Naive thymus-derived CD4-positive, alpha-beta T cell (primary cell): ENCODE measurements around the gene AKIRIN1. TPM values are rescaled to one million over a fixed set of nuclear protein-coding genes. Genes with fewer than 3 reads are reported as not detected.

Experiments
- ATAC-seq: fragments of 150-1000 bp; cut with Tn5 transposase; 2 replicates; pipeline ENCODE4 v1.10.0; 2021; ENCODE audit warnings: mild to moderate bottlenecking, moderate library complexity
- CTCF ChIA-PET: fragments of 350-600 bp; sonication (Branson Sonifier 250); formaldehyde crosslinking; loops from one replicate; lab custom pipeline; 2021; ENCODE audit warnings: antibody characterized with exemption; lab: Charles Lee
- POLR2A ChIA-PET: fragments of 350-600 bp; sonication (Branson Sonifier 250); formaldehyde crosslinking; loops from one replicate; lab custom pipeline; 2021; ENCODE audit warnings: antibody characterized with exemption, inconsistent platforms; lab: Charles Lee
- DNase-seq, 9 donors: peaks; one replicate each; pipeline versions ENCODE4 v3.0.0 to v3.0.0-alpha.2; 2020 to 2022; ENCODE audit warnings: mixed read lengths in 1 of 9
- H3K27ac ChIP-seq: one replicate; pipeline ENCODE4 v1.7.0; 2013; ENCODE audit warnings: mild to moderate bottlenecking, low read depth, low read length, moderate library complexity
- H3K27me3 ChIP-seq, 2 donors: one replicate each; pipeline ENCODE4 v1.7.0; 2013; ENCODE audit warnings: low read length in 2 of 2, mild to moderate bottlenecking in 2 of 2, moderate library complexity in 2 of 2; ENCODE audit not compliant: control insufficient read depth in 2 of 2, insufficient read depth in 2 of 2
- H3K36me3 ChIP-seq, 3 experiments: 1 replicate in 2 of 3; 2 replicates in 1 of 3; pipeline ENCODE4 v1.7.0; 2013; ENCODE audit warnings: low read length in 3 of 3, mild to moderate bottlenecking in 3 of 3, moderate library complexity in 1 of 3; ENCODE audit not compliant: insufficient read depth in 3 of 3, control insufficient read depth in 2 of 3
- H3K4me1 ChIP-seq, 2 donors: one replicate each; pipeline ENCODE4 v1.7.0; 2013; ENCODE audit warnings: low read length in 2 of 2, mild to moderate bottlenecking in 2 of 2, moderate library complexity in 1 of 2; ENCODE audit not compliant: control insufficient read depth in 2 of 2, insufficient read depth in 2 of 2
- H3K4me3 ChIP-seq: 2 replicates; pipeline ENCODE4 v1.7.0; 2013; ENCODE audit warnings: mild to moderate bottlenecking, low read length
- H3K9me3 ChIP-seq, 3 experiments: 1 replicate in 2 of 3; 2 replicates in 1 of 3; pipeline ENCODE4 v1.7.0; 2013; ENCODE audit warnings: low read length in 3 of 3; ENCODE audit not compliant: control insufficient read depth in 2 of 3
- H3K27ac Mint-ChIP-seq, 9 donors: one replicate each; pipeline ENCODE4 v1.8.0; 2020 to 2022; ENCODE audit warnings: mixed read lengths in 9 of 9, mild to moderate bottlenecking in 8 of 9, moderate library complexity in 5 of 9, inconsistent platforms in 2 of 9
- H3K27me3 Mint-ChIP-seq, 5 donors: one replicate each; pipeline ENCODE4 v1.8.0; 2021 to 2022; ENCODE audit warnings: mixed read lengths in 5 of 5, mild to moderate bottlenecking in 1 of 5
- H3K36me3 Mint-ChIP-seq, 5 donors: one replicate each; pipeline ENCODE4 v1.8.0; 2020 to 2022; ENCODE audit warnings: mixed read lengths in 5 of 5, mild to moderate bottlenecking in 3 of 5, inconsistent platforms in 1 of 5
- H3K4me1 Mint-ChIP-seq, 7 donors: one replicate each; pipeline ENCODE4 v1.8.0; 2020 to 2022; ENCODE audit warnings: mixed read lengths in 7 of 7, mild to moderate bottlenecking in 3 of 7, inconsistent platforms in 1 of 7
- H3K4me3 Mint-ChIP-seq, 10 donors: one replicate each; pipeline ENCODE4 v1.8.0; 2020 to 2022; ENCODE audit warnings: mild to moderate bottlenecking in 10 of 10, mixed read lengths in 10 of 10, moderate library complexity in 6 of 10, inconsistent platforms in 2 of 10
- H3K9me3 Mint-ChIP-seq, 11 donors: one replicate each; pipeline ENCODE4 v1.8.0; 2020 to 2022; ENCODE audit warnings: mixed read lengths in 11 of 11, mild to moderate bottlenecking in 4 of 11, inconsistent platforms in 1 of 11, moderate library complexity in 1 of 11
- intact Hi-C, 2 donors: fragments of 100-400 bp; cut with micrococcal nuclease; formaldehyde crosslinking; loops; one replicate each; pipeline ENCODE4 v1.15.1; 2023
- polyA plus RNA-seq, 2 donors: library from polyadenylated mRNA; unstranded; fragments of 300-500 nt; fragmentation: Illumina TruSeq; gene quantifications; one replicate each; pipeline ENCODE4 v1.2.3, GENCODE V29; 2021
- total RNA-seq, 6 experiments: library from RNA in 5 of 6; stranded (reverse) in 5 of 6; gene quantifications; 1 replicate in 5 of 6; 2 replicates in 1 of 6; pipeline ENCODE4 v1.2.3 and lab custom pipeline; 2021 to 2026

The AKIRIN1 gene
- total and polyA plus RNA-seq, 7 experiments from 2014 or later, result 63.7 to 103 (median 74.2) TPM

DNA sequence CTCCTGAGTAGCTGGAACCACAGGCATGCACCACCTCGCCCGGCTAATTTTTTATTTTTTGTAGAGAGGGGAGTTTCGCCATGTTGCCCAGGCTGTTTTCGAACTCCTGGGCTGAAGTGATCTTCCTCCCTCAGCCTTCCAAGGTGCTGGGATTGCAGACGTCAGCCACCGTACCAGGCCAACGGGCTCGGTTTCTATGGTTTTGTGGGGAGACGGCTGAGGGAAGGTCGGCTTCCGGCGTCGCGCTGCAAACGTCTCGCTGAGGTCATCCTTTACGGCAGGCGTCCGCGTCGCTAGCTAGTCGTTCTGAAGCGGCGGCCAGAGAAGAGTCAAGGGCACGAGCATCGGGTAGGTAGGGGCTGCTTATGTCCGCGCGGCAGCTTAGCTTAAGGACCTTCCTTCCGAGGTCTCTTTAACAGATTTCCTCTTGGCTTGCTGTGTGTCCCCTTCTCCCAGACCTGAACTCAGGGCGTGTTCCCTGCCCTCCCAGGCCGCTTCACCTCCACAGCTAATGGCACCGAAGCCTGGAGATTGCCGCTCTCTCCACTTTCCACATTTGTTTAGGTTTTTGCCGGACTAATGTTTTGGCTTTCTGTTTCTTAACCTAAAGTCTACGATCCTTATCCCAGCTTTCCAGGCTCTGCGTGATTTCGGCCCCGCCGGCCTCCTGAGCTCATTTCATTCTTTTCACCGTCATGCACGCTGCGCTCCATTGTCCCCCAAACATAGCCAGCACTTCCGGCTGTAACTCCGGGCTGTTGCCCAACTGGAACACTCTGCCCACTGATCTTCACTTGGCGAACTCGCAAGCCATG lies 35.2 kb downstream of the AKIRIN1 start, which contains the start of gene NDUFS5:
NDUFS5 (plus strand) TSS at position 300 of the 815 bp plus-strand sequence. CDS start 2,375 bp downstream, outside the sequence.
- H3K36me3 ChIP-seq, result peaks cover 4 to 25% (median 5%) of the 10 kb centered on the region in 3 experiments
- H3K4me1 Mint-ChIP-seq, result peaks cover 19 to 37% (median 28%) of the 10 kb centered on the region in 7 donors
- no peaks in the 10 kb centered on the region for H3K9me3 ChIP-seq
- H3K4me3 Mint-ChIP-seq, result peak within 1 kb of the TSS; percentile 90 to 100 (median 96)
- peak; percentile 96 for ATAC-seq
- H3K4me3 ChIP-seq, result peak within 1 kb of the TSS; percentile 93
- peak within 1 kb of the TSS; percentile 93 to 99 (median 97) for H3K27ac Mint-ChIP-seq
- intact Hi-C loops, result loop anchor here (1.0 to 10.0 kb wide), 7 partner anchors 8 to 379 kb away; partner anchors contain the start of genes AKIRIN1 (in 2 of the 2), MYCBP (in 2 of the 2) and RRAGC (in 2 of the 2)
- H3K9me3 Mint-ChIP-seq, result no peaks in the 10 kb centered on the region
- H3K36me3 Mint-ChIP-seq, result peaks cover 0 to 14% (median 12%) of the 10 kb centered on the region in 5 donors
- H3K27me3 Mint-ChIP-seq, result peaks cover 0 to 6% (median 0%) of the 10 kb centered on the region in 5 donors
- peaks cover 18% of the 10 kb centered on the region in 2 donors for H3K4me1 ChIP-seq
- POLR2A ChIA-PET, result interaction anchor here (0.6 to 2.6 kb wide), 20 partner anchors 9 to 1665 kb away, joined by 3 to 16 read pairs (median 4); partner anchors contain the start of genes AKIRIN1, MYCBP, NFYC and PPIE
- no peaks in the 10 kb centered on the region for H3K27me3 ChIP-seq
- peak; percentile 53 to 84 (median 80) for DNase-seq
- peak within 1 kb of the TSS; percentile 94 for H3K27ac ChIP-seq
- CTCF ChIA-PET, result interaction anchor here (1.0 to 1.2 kb wide), 4 partner anchors 9 to 165 kb away, joined by 3 read pairs; no protein-coding TSS in a partner anchor

DNA sequence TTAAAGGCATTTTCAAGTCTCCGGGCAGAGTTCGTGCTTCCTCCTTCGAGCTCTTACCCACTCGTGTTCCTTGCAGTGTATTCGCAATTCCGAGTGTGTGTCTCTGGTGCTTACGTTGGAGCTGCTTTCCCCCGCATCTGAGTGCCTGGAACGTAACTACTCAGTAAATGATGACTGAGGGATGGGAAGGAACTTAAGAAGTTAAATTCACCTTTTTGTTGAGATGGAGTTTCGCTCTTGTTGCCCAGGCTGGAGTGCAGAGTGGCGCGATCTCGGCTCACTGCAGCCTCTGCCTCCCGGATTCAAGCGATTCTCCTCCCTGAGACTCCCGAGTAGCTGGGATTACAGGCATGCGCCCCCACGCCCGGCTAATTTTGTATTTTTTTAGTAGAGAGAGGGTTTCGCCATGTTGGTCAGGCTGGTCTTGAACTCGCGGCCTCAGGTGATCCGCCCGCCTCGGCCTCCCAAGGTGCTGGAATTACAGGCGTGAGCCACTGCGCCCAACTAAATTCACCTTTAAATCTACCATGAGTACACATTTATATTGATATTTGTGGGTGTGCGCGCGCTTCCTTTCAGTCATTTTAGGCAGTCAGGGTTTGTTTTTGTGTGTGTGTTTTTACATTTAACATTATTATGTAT lies 35.9 kb downstream of the AKIRIN1 start:
- H3K36me3 Mint-ChIP-seq, result peaks cover 0 to 17% (median 16%) of the 10 kb centered on the region in 5 donors
- Histone ChIP-seq H3K4me3 (peak overlapping the region; percentile 93), H3K4me1 (peaks cover 18% of the 10 kb centered on the region in 2 donors), H3K36me3 (peaks cover 4 to 28% (median 5%) of the 10 kb centered on the region in 3 experiments), H3K9me3 (no peaks in the 10 kb centered on the region), H3K27me3 (no peaks in the 10 kb centered on the region), H3K27ac (peak overlapping the region; percentile 94)
- ATAC-seq (no peak), DNase-seq (no peak)
- intact Hi-C loops, result loop anchor here (1.0 to 10.0 kb wide), 7 partner anchors 7 to 378 kb away; partner anchors contain the start of genes AKIRIN1 (in 2 of the 2), MYCBP (in 2 of the 2) and RRAGC (in 2 of the 2)
- H3K9me3 Mint-ChIP-seq, result no peaks in the 10 kb centered on the region
- CTCF ChIA-PET, result interaction anchor here (1.0 to 1.1 kb wide), 2 partner anchors 65 to 165 kb away, joined by 3 read pairs; no protein-coding TSS in a partner anchor
- peaks cover 24 to 44% (median 36%) of the 10 kb centered on the region in 7 donors for H3K4me1 Mint-ChIP-seq
- H3K4me3 Mint-ChIP-seq, result peak overlapping the region; percentile 90 to 100 (median 96)
- peaks cover 0 to under 1% (median 0%) of the 10 kb centered on the region in 5 donors for H3K27me3 Mint-ChIP-seq
- POLR2A ChIA-PET, result interaction anchor here (1.0 to 2.6 kb wide), 13 partner anchors 9 to 1665 kb away, joined by 3 to 16 read pairs (median 6); partner anchors contain the start of genes AKIRIN1, NFYC, PPIE and RRAGC
- H3K27ac Mint-ChIP-seq, result peak overlapping the region; percentile 93 to 99 (median 97)

DNA sequence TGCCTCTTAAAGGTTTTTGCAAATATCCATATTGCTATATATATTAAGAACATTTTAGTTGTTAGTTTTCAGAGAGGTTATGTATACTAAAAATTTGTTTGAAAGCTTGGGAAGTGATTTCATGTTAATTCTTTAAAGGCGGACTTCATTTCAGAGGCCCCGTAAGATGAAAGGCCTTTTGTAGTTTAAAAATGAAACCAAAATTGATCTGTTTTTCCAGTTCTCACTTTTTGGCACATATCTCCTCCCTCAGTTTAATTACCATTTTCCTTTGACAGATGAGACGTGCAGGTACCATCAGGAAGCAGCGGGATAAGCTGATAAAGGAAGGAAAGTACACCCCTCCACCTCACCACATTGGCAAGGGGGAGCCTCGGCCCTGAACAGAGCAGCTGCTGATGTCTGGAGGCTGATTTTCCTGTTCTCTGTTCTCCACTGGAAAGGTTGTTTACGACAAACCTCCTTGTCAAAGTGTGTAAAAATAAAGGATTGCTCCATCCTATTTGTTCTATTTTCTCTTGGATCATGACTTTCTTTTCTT lies 43.1 kb downstream of the AKIRIN1 start:
- intact Hi-C loops, result loop anchor here (1.0 kb wide), 1 partner anchor 8 kb away; the partner anchor contains the start of gene NDUFS5 (in 2 of the 2)
- H3K27me3 ChIP-seq, result no peaks in the 10 kb centered on the region
- DNase-seq, result peak in 7 of 9 donors; percentile 20 to 62 (median 52)
- Mint-ChIP-seq H3K27me3 (no peaks in the 10 kb centered on the region), H3K9me3 (peaks cover 0 to 6% (median 0%) of the 10 kb centered on the region in 11 donors), H3K4me3 (peak overlapping the region; percentile 85 to 99 (median 88)), H3K4me1 (peaks cover 14 to 57% (median 40%) of the 10 kb centered on the region in 7 donors), H3K36me3 (peaks cover 7 to 38% (median 27%) of the 10 kb centered on the region in 5 donors), H3K27ac (peak overlapping the region; percentile 87 to 99 (median 98))
- ChIA-PET POLR2A (interaction anchor here (0.6 to 2.3 kb wide), 5 partner anchors 8 to 1052 kb away, joined by 3 to 13 read pairs (median 3); partner anchors contain the start of gene NDUFS5), CTCF (no interaction called here)
- peak overlapping the region; percentile 61 for H3K4me3 ChIP-seq
- H3K36me3 ChIP-seq, result peaks cover 5 to 35% (median 14%) of the 10 kb centered on the region in 3 experiments
- H3K27ac ChIP-seq, result peak overlapping the region; percentile 83
- peaks cover 0 to 18% of the 10 kb centered on the region in 2 donors for H3K4me1 ChIP-seq
- ATAC-seq, result peak; percentile 36
- no peaks in the 10 kb centered on the region for H3K9me3 ChIP-seq

DNA sequence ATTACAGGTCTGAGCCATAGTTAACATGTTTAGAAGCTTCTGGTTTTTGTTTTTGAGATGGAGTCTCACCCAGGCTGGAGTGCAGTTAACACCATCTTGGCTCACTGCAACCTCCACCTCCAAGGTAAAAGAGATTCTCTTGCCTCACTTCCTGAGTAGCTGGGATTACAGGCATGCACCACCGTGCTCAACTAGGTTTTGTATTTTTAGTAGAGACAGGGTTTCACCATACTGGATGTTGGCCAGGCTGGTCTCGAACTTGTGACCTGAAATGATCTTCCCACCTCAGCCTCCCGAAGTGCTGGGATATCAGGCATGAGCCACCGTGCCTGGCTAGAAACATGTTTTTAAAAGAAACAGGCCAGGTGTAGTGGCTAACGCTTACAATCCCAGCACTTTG lies 45.6 kb downstream of the AKIRIN1 start:
- Histone ChIP-seq H3K9me3 (no peaks in the 10 kb centered on the region), H3K4me3 (no peak overlapping the region), H3K27me3 (no peaks in the 10 kb centered on the region), H3K36me3 (peaks cover 0 to 27% (median 14%) of the 10 kb centered on the region in 3 experiments), H3K27ac (no peak overlapping the region), H3K4me1 (peaks cover 0 to 22% of the 10 kb centered on the region in 2 donors)
- no peak for DNase-seq
- intact Hi-C loops, result no loop called here
- Mint-ChIP-seq H3K9me3 (peaks cover 0 to 6% (median 0%) of the 10 kb centered on the region in 11 donors), H3K4me1 (peaks cover 13 to 52% (median 36%) of the 10 kb centered on the region in 7 donors), H3K4me3 (peak overlapping the region in 1 of 10 donors; percentile 32), H3K36me3 (peaks cover 7 to 29% (median 19%) of the 10 kb centered on the region in 5 donors), H3K27ac (peak overlapping the region in 3 of 9 donors; percentile 5 to 72 (median 37)), H3K27me3 (no peaks in the 10 kb centered on the region)
- ATAC-seq, result no peak
- ChIA-PET POLR2A (interaction anchor here (0.6 to 2.3 kb wide), 5 partner anchors 8 to 1346 kb away, joined by 3 to 13 read pairs (median 3); partner anchors contain the start of gene NDUFS5), CTCF (no interaction called here)

DNA sequence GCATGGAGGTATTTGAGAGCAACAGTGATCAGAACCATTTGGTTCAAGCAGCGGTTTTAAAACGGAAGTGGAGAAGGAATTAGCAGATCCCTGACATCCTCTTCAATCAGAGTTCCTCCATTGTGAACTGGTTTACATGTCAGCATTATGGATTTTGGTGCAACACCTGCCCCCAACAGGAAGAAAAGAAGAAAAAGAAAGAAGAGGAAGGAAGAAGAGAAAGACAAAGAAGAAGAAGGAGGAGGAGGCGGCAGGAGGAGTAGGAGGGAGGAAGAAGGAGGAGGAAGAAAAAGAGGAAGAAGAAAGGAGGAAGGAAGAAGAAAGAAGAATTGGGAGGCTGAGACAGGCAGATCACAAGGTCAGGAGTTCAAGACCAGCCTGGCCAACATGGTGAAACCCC lies 52.4 kb downstream of the AKIRIN1 start:
- H3K27ac Mint-ChIP-seq, result peak overlapping the region in 4 of 9 donors; percentile 0 to 51 (median 48)
- peaks cover 8 to 19% (median 12%) of the 10 kb centered on the region in 7 donors for H3K4me1 Mint-ChIP-seq
- H3K4me1 ChIP-seq, result peaks cover 0 to 7% of the 10 kb centered on the region in 2 donors
- ChIA-PET POLR2A (no interaction called here), CTCF (no interaction called here)
- H3K4me3 ChIP-seq, result no peak overlapping the region
- H3K9me3 ChIP-seq, result no peaks in the 10 kb centered on the region
- ATAC-seq, result no peak
- intact Hi-C loops, result no loop called here
- H3K36me3 Mint-ChIP-seq, result peaks cover 8 to 34% (median 10%) of the 10 kb centered on the region in 5 donors
- DNase-seq, result no peak
- H3K27me3 Mint-ChIP-seq, result no peaks in the 10 kb centered on the region
- peaks cover 0 to 31% (median 0%) of the 10 kb centered on the region in 3 experiments for H3K36me3 ChIP-seq
- no peaks in the 10 kb centered on the region for H3K27me3 ChIP-seq
- H3K27ac ChIP-seq, result no peak overlapping the region
- H3K4me3 Mint-ChIP-seq, result no peak overlapping the region
- peaks cover 0 to 3% (median 0%) of the 10 kb centered on the region in 11 donors for H3K9me3 Mint-ChIP-seq
